NCI-H82 treated with DMSO at 0.1 percent for 48 hours (cell line): Measurements from ENCODE around the gene RHOT2.

Source experiments
- DNase-seq: peaks from one replicate; lab custom pipeline; 2025; ENCODE audit not compliant: unreplicated experiment; lab: John Stamatoyannopoulos, UW

The RHOT2 gene

GRCh38 chr16:712740-713250 is 44.9 kb downstream of the RHOT2 start:
- peak; percentile 5 for DNase-seq

GRCh38 chr16:714079-714478 is 46.1 kb downstream of the RHOT2 start:
- DNase-seq = no peak

- DNase-seq = peak; percentile 39
These were observed 46.9 kb downstream of the RHOT2 start, which contains the start of gene METRN for GRCh38 chr16:714558-715476. TSS of gene METRN (plus strand) at chr16:715118. CDS start at chr16:715290, 172 bp downstream.

DNA sequence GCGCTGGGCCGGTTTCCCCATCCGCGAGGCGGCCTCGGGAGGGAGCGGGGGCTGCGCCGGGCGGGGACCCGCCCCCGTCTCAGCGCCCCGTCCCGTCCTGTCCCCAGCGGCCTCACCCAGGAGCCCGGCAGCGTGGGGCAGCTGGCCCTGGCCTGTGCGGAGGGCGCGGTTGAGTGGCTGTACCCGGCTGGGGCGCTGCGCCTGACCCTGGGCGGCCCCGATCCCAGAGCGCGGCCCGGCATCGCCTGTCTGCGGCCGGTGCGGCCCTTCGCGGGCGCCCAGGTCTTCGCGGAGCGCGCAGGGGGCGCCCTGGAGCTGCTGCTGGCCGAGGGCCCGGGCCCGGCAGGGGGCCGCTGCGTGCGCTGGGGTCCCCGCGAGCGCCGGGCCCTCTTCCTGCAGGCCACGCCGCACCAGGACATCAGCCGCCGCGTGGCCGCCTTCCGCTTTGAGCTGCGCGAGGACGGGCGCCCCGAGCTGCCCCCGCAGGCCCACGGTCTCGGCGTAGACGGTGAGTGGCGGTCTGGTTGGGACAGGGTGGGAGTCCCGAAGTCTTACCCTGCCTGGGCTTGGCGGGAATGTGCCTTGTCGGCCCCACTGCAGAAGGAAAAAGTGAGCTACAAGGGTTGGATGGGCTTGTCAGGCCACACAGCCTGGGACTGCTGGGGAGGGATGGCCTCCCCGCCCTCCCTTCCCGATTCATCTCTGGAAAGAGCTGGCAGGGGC is 47.7 kb downstream of the RHOT2 start:
- DNase-seq = no peak

GRCh38 chr16:716200-716568 is 48.3 kb downstream of the RHOT2 start:
- DNase-seq = no peak

DNA sequence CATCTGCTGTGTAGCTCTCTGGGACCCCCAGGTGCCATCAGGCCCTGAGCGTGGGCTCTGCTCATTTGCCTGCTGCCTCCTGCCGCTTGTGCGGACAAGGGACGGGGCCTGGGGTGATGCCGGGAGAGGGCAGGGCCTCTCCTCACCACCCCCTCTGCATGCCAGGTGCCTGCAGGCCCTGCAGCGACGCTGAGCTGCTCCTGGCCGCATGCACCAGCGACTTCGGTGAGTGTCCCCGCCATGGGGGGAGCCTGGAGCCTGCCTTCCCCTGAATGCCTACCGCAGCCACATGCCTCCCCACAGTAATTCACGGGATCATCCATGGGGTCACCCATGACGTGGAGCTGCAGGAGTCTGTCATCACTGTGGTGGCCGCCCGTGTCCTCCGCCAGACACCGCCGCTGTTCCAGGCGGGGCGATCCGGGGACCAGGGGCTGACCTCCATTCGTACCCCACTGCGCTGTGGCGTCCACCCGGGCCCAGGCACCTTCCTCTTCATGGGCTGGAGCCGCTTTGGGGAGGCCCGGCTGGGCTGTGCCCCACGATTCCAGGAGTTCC is 48.9 kb downstream of the RHOT2 start:
- no peak for DNase-seq

DNA sequence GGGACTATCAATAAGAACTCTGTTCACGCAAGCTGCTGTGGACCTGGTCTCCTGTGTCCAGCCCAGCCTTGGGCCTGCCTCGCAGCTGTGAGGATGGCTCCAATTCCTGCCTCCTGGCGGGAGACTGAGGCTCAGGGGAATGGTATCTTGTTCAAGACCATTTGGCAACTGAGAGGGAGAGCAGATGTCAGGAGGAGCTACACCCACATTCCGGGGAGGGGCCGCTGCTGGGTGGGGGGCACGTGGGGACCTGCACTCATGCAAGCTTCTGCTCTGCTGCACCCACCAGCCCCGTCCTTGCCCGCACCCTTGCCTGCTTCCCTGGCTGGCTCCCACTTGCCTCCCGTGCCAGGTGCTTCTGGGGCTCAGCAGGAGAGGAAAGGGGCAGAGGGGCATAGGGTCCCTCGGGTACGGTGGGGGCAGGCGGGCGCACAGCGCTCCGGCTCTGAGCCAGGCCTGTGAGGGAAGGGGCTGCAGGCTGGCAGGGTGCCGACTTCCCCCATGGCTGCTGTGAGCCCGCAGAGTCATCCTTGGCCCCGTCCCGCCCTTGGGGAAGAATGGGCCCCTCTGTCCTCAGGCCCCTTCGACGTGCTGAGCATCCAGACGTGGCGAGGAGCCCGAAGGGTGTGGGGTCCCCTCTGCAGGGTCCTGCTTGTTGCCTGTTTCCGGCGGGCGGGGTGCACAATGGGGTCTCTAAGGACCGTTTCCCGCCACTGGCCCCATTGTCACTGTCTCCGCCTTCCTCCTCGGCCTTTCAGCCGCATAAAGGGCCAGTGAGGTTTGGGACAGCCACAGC is 49.7 kb downstream of the RHOT2 start:
- no peak for DNase-seq

- DNase-seq = no peak
These were observed 50.5 kb downstream of the RHOT2 start for GRCh38 chr16:718389-718788.

DNA sequence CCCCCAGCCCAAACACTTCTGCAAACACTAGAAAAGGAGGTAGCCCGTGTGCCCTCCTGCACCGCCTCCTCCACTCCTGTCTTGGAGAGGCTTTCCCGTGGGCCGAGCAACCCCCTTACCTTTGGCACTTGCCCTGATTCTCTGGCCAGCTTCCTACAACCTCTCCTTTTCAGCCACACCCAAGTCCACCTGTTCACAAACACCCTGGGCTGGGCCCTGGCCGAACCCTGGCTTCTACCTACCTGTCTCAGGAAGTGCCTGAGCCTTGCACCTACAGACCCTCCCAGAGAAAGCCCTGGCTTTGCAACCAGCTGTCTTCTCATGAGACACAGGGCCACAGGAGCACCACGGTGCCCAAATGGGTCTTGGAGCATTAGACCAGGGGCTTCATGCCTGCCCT is 51.0 kb downstream of the RHOT2 start:
- DNase-seq = no peak

GRCh38 chr16:719815-720446 is 52.0 kb downstream of the RHOT2 start:
- no peak for DNase-seq

GRCh38 chr16:720447-720989 is 52.6 kb downstream of the RHOT2 start:
- DNase-seq = peak; percentile 83

DNA sequence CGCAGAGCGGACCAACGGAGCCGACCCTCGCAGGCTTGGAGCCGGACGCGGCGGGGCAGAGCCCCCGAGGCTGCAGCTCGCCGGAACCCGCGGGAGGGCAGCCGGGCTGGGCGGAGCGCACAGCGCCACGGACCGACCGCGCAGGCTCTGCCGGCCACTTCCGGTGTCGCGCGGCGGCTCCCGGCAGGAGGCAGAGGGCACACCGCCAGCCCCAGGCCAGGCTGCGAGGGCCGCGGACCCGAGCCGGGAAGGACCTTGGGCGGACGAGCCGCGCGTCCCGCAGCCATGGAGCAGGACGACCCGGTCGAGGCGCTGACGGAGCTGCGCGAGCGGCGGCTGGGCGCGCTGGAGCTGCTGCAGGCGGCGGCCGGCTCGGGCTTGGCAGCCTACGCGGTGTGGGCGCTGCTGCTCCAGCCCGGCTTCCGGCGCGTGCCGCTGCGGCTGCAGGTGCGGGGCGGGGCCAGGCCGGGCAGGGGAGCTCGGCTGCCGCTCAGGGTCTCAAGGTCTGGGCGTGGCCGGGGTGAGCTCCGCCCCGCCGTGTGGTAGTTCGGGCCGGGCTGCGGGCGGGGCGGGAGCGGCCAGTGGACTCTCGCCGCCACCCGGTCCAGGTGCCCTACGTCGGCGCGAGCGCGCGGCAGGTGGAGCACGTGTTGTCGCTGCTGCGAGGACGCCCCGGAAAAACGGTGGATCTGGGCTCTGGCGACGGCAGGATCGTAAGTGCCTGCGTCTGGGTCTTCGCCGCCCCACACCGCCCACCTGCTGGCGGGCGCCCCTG is 53.2 kb downstream of the RHOT2 start, which contains the start of gene ANTKMT:
ANTKMT (plus strand) TSS at position 157 of the 775 bp plus-strand sequence; CDS start at position 286, 129 bp downstream.
- DNase-seq = peak; percentile 76

DNA sequence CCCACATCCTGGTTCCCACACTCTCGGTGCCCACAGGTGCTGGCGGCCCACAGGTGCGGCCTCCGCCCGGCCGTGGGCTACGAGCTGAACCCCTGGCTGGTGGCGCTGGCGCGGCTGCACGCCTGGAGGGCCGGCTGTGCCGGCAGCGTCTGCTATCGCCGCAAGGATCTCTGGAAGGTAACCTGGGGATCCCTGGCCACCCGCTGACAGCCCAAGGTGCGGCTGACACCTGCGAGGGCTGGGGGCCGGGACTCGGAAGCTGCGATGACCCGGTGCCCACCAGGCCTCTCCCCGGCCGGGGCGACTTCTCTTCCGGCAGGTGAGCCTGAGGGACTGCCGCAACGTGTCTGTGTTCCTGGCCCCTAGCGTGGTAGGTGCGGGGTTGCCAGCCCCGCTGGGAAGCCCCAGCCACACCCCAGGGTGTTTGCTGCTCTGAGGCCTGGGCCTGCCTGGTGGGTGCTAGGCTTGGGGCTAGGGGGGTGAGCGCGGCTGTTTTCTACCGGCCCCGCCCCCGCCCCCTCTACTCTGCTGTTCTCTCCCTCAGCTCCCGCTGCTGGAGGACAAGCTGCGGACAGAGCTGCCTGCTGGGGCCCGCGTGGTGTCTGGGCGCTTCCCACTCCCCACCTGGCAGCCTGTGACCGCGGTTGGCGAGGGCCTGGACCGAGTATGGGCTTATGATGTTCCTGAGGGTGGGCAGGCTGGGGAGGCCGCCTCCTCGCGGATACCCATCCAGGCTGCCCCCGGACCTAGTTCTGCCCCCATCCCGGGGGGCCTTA is 54.0 kb downstream of the RHOT2 start:
- DNase-seq = no peak

DNA sequence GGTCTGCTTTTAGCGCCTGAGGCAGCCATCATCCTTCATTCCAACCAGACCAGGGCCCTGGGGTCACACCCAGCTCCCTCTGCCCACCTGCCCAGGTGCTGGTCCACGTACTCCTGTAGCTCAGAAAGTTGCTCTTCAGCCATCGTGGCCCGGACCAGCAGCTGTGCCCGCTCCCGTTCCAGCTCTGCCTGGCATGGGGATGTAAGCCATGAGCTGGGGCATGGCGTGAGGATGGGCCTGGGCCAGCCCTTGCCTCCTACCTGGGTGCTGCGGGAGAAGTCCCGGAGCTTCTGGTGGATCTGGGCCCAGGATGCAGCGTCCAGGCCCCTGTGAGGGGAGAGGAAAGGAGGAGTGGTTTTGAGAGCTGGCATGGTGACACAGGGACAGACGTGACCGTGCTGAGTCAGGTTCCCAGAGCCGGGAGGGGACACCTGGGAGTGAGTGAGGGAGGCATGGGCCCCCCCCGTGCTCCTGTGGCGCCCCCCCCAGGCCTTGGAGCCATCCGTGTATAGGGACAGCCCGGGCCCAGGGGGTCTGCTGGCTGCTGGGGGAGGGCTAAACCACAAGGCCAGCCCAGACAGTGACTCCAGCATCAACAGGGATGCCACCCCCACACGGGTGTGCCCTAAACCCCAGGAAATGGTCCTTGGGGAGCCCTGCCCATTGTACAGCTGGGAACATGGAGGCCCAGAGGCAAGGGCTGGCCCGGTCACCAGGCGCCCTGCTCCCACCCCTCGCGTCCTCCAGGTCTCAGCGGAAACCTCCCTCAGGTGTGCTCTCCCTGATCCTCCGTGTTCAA is 55.1 kb downstream of the RHOT2 start:
- DNase-seq = no peak

GRCh38 chr16:723695-724094 is 55.8 kb downstream of the RHOT2 start:
- DNase-seq = no peak
